ENCODE results near the gene MMP23B. TPM values are rescaled to one million over a fixed set of nuclear protein-coding genes. Genes with fewer than 3 reads are reported as not detected.
A peak's percentile ranks its signal among the peaks of the same experiment; 100 is the strongest.

Gene MMP23B
- total and polyA plus RNA-seq, 10 of the 15 experiments (the other 5 are each of a cell fraction or from before 2014, with no cell fraction given): 0.25 to 0.76 (median 0.34) TPM; not detected in 4

DNA sequence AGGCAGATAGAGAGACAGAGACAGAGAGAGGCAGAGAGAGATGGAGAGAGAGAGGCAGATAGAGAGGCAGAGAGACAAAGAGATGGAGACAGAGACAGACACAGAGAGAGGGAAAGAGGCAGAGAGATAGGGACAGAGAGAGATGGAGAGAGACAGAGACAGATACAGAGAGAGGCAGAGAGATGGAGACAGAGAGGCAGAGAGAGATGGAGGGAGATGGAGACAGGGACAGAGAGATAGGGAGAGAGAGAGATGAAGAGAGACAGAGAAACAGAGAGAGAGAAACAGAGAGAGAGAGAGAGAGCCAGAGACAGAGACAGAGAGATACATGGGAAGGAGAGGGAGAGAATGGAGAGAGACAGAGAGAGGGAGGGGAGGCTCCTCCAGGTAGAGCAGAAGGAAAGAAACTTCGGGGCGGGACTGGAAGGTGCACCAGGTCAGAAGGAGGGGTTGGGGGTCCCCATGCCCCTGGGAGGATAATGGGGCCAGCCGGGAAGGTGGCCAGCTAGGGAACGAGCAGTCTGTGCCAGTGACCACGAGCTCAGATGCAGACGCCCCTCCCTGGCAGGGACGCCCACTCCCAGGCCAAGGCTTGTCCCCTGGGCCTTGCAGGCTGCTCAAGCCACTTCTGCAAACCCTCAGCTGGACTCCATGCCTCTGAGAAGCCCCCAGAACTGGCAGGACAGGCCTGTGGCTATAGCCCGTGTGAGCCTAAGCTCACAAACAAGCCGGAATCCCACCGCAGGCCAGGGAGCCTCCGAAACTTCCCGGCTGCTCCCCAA lies 35.3 kb upstream of the MMP23B start:
- no peak for DNase-seq (ENCODE audit: low read depth, low spot score)
- no peaks in the 10 kb centered on the region for H3K9me3 ChIP-seq (replicated peaks; ENCODE audit: control insufficient read depth, insufficient read depth, low read length)
- H4K20me1 ChIP-seq (ENCODE audit: control insufficient read depth, insufficient read depth): no peaks in the 10 kb centered on the region
- no peak overlapping the region for H2AFZ ChIP-seq (ENCODE audit: control insufficient read depth, low read depth, low read length)
- in situ Hi-C loops (cut with MboI): no loop called here
- no peaks in the 10 kb centered on the region for H3K79me2 ChIP-seq (ENCODE audit: control insufficient read depth, insufficient read depth, low read length)
- FAIRE-seq: no peak
- H3K9ac ChIP-seq (ENCODE audit: control insufficient read depth, insufficient read depth, low read length): no peak overlapping the region
- ChIA-PET CTCF (no interaction called here), RAD21 (ENCODE audit: unreplicated experiment) (no interaction called here), SMC1A (ENCODE audit: uncharacterized antibody, unreplicated experiment) (interaction anchor here (0.7 kb wide), 1 partner anchor 19 kb away, joined by 3 read pairs; no protein-coding TSS in a partner anchor), POLR2A (no interaction called here)
- H3K4me2 ChIP-seq (ENCODE audit: control insufficient read depth, insufficient read depth): no peak overlapping the region
- 17% methylated on average over 11 of the region's 12 CpGs for WGBS (ENCODE audit: insufficient coverage, insufficient replicate concordance, low lambda C conversion rate, missing lambda C conversion rate)
- ATAC-seq: peak; percentile 25
- H3K27me3 ChIP-seq (replicated peaks in 1 of 2; ENCODE audit: control insufficient read depth in 2 of 2, insufficient read depth in 2 of 2, low read length in 1 of 2): peaks cover 0 to 2% of the 10 kb centered on the region in 2 experiments; a peak in 2 of 4 replicates
- TF ChIP-seq DPF2 (IDR thresholded peaks at IDR 0.05): no peak
- TF ChIP-seq IKZF1 (conservative IDR thresholded peaks at IDR 0.05): 0 out of 2 replicates have a peak, but pooled peaks have one; percentile 41
- H3K36me3 ChIP-seq (ENCODE audit: control insufficient read depth in 2 of 2, insufficient read depth in 2 of 2, low read length in 1 of 2): no peaks in the 10 kb centered on the region
- H3K4me3 ChIP-seq: no peak overlapping the region
- peaks cover 18% of the 10 kb centered on the region for H3K4me1 ChIP-seq (ENCODE audit: control insufficient read depth, insufficient read depth, low read length)
- H3K27ac ChIP-seq (ENCODE audit: control insufficient read depth, insufficient read depth): no peak overlapping the region
- intact Hi-C loops (cut with micrococcal nuclease; ENCODE audit: unreplicated experiment): no loop called here
- no TSS peak for BruUV-seq (replicated peaks)

DNA sequence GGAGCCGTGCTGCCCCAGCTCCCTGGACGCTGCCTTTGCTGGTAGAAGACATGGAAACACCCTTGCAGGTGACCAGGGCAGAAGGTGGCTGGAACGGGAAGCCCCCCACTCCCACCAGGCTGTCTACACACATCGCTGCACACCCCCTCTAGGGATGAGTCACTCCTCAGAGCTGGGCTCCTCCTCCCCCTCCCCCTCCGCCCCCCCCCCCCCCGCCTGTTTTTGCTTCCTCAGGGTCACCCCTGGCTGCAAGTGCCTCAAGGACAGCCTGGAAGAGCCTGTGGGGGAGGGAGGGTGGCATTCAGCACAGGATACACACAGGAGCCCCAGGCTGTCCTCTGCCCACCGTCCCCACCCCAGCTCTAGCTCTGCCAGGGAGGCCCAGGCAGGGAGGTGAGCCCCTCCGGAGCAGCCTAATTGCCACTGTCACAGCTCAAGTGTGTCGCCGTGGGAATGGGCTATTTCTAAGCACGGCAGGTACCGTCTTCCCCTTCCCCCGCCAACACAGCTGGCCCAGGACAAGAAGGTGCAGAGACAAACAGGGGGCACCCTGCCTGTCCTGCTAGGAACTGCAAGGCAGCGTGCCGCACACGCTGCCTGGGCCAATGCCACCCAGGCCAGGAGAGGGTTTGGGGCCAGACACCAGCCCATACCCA lies 34.6 kb upstream of the MMP23B start:
- WGBS (ENCODE audit: insufficient coverage, insufficient replicate concordance, low lambda C conversion rate, missing lambda C conversion rate): 5% methylated on average over 14 of the region's 16 CpGs
- peak; percentile 64 for ATAC-seq

More for the DNA sequence above, 34.6 kb upstream of the MMP23B start:
- Histone ChIP-seq H3K4me1 (ENCODE audit: control insufficient read depth, insufficient read depth, low read length) (peaks cover 25% of the 10 kb centered on the region), H4K20me1 (ENCODE audit: control insufficient read depth, insufficient read depth) (no peaks in the 10 kb centered on the region), H3K36me3 (ENCODE audit: control insufficient read depth in 2 of 2, insufficient read depth in 2 of 2, low read length in 1 of 2) (no peaks in the 10 kb centered on the region), H3K4me3 (no peak overlapping the region), H3K79me2 (ENCODE audit: control insufficient read depth, insufficient read depth, low read length) (no peaks in the 10 kb centered on the region), H3K27ac (ENCODE audit: control insufficient read depth, insufficient read depth) (no peak overlapping the region), H3K9ac (ENCODE audit: control insufficient read depth, insufficient read depth, low read length) (no peak overlapping the region), H2AFZ (ENCODE audit: control insufficient read depth, low read depth, low read length) (peak overlapping the region; percentile 34; the same call in 1 of the 2 replicates), H3K27me3 (replicated peaks in 1 of 2; ENCODE audit: control insufficient read depth in 2 of 2, insufficient read depth in 2 of 2, low read length in 1 of 2) (peaks cover 0 to 2% of the 10 kb centered on the region in 2 experiments; a peak in 2 of 4 replicates), H3K4me2 (ENCODE audit: control insufficient read depth, insufficient read depth) (peak overlapping the region; percentile 71), H3K9me3 (replicated peaks; ENCODE audit: control insufficient read depth, insufficient read depth, low read length) (no peaks in the 10 kb centered on the region)
- in situ Hi-C loops (cut with MboI): no loop called here
- no TSS peak for BruUV-seq (replicated peaks)
- DNase-seq (ENCODE audit: low read depth, low spot score) (no peak), FAIRE-seq (no peak)
- intact Hi-C loops (cut with micrococcal nuclease; ENCODE audit: unreplicated experiment): no loop called here
- ChIA-PET POLR2A (interaction anchor here (1.1 kb wide), 1 partner anchor 9 kb away, joined by 3 read pairs; no protein-coding TSS in a partner anchor), SMC1A (ENCODE audit: uncharacterized antibody, unreplicated experiment) (interaction anchor here (0.7 kb wide), 1 partner anchor 20 kb away, joined by 3 read pairs; no protein-coding TSS in a partner anchor), RAD21 (ENCODE audit: unreplicated experiment) (no interaction called here), CTCF (interaction anchor here (0.8 kb wide), 1 partner anchor 17 kb away, joined by 3 read pairs; no protein-coding TSS in a partner anchor)
- TF ChIP-seq PAX5 (IDR thresholded peaks at IDR 0.05; ENCODE audit: borderline replicate concordance, low read depth, low read length) (peak; percentile 47; the same call in 1 of the 2 replicates), EED (IDR thresholded peaks at IDR 0.05; ENCODE audit: low read depth) (peak; percentile 52; the same call in 1 of the 2 replicates), NR2C2 (IDR thresholded peaks at IDR 0.05; ENCODE audit: borderline replicate concordance, control insufficient read depth, insufficient read length, low read depth) (no peak), BHLHE40 (IDR thresholded peaks at IDR 0.05; ENCODE audit: borderline replicate concordance in 1 of 2, low read depth in 2 of 2, low read length in 1 of 2) (peak; percentile 11 to 56; a peak in 1 of 4 replicates), PML (IDR thresholded peaks at IDR 0.05; ENCODE audit: low read length) (no peak)
- TF ChIP-seq, protein P1, sequence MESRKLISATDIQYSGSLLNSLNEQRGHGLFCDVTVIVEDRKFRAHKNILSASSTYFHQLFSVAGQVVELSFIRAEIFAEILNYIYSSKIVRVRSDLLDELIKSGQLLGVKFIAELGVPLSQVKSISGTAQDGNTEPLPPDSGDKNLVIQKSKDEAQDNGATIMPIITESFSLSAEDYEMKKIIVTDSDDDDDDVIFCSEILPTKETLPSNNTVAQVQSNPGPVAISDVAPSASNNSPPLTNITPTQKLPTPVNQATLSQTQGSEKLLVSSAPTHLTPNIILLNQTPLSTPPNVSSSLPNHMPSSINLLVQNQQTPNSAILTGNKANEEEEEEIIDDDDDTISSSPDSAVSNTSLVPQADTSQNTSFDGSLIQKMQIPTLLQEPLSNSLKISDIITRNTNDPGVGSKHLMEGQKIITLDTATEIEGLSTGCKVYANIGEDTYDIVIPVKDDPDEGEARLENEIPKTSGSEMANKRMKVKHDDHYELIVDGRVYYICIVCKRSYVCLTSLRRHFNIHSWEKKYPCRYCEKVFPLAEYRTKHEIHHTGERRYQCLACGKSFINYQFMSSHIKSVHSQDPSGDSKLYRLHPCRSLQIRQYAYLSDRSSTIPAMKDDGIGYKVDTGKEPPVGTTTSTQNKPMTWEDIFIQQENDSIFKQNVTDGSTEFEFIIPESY (IDR thresholded peaks at IDR 0.05): 0 out of 2 replicates have a peak, but pooled peaks have one; percentile 44
- TF ChIP-seq, protein P2, sequence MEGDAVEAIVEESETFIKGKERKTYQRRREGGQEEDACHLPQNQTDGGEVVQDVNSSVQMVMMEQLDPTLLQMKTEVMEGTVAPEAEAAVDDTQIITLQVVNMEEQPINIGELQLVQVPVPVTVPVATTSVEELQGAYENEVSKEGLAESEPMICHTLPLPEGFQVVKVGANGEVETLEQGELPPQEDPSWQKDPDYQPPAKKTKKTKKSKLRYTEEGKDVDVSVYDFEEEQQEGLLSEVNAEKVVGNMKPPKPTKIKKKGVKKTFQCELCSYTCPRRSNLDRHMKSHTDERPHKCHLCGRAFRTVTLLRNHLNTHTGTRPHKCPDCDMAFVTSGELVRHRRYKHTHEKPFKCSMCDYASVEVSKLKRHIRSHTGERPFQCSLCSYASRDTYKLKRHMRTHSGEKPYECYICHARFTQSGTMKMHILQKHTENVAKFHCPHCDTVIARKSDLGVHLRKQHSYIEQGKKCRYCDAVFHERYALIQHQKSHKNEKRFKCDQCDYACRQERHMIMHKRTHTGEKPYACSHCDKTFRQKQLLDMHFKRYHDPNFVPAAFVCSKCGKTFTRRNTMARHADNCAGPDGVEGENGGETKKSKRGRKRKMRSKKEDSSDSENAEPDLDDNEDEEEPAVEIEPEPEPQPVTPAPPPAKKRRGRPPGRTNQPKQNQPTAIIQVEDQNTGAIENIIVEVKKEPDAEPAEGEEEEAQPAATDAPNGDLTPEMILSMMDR (IDR thresholded peaks at IDR 0.05 in 2 of 3, conservative IDR thresholded peaks at IDR 0.05 in 1 of 3; ENCODE audit: control insufficient read depth in 2 of 3, extremely low read depth in 1 of 3, insufficient read depth in 1 of 3, low read depth in 3 of 3, low read length in 3 of 3): peak in 2 of 3 experiments; percentile 35 to 40; a peak in 2 of 6 replicates

All from GM12878 (cell line).